HG02798 (cell line): ENCODE results near the gene DUT.
"Not testable (repeated sequence)": the region's sequence is repeated elsewhere in the genome, so short reads cannot be mapped to it uniquely, and the experiment has no call there.

Source experiments
- ATAC-seq: cut with Tn5 transposase; IDR thresholded peaks from one replicate; pipeline ENCODE4 v1.9.1; 2021; ENCODE audit warnings: mild to moderate bottlenecking; ENCODE audit not compliant: unreplicated experiment, poor library complexity

The DUT gene

GRCh38 chr15:48326180-48326579 lies 5.0 kb upstream of the DUT start:
- ATAC-seq: not testable (repeated sequence)

GRCh38 chr15:48330105-48330785 lies 984 bp upstream of the DUT start:
- ATAC-seq: no peak

- ATAC-seq: peak; percentile 50
These were observed 790 bp downstream of the DUT start for GRCh38 chr15:48331796-48332641.

GRCh38 chr15:48332642-48333034 lies 1.4 kb downstream of the DUT start:
- ATAC-seq: no peak

- no peak for ATAC-seq
These were observed 2.3 kb downstream of the DUT start for GRCh38 chr15:48333540-48333939.

GRCh38 chr15:48334260-48334659 lies 3.0 kb downstream of the DUT start:
- no peak for ATAC-seq

GRCh38 chr15:48336940-48337339 lies 5.7 kb downstream of the DUT start:
- no peak for ATAC-seq

- no peak for ATAC-seq
These were observed 6.4 kb downstream of the DUT start for GRCh38 chr15:48337607-48338006.

- ATAC-seq: no peak
These were observed 8.9 kb downstream of the DUT start for GRCh38 chr15:48340111-48340510.

- ATAC-seq: no peak
These were observed 12.6 kb downstream of the DUT start for GRCh38 chr15:48343865-48344264.

GRCh38 chr15:48345516-48345915 lies 14.3 kb downstream of the DUT start:
- ATAC-seq: no peak

GRCh38 chr15:48352474-48353072 lies 21.3 kb downstream of the DUT start:
- ATAC-seq: peak; percentile 90

- no peak for ATAC-seq
These were observed 23.6 kb downstream of the DUT start for GRCh38 chr15:48354694-48355303.

GRCh38 chr15:48355377-48355776 lies 24.1 kb downstream of the DUT start:
- peak; percentile 27 for ATAC-seq

GRCh38 chr15:48358229-48359152 lies 27.3 kb downstream of the DUT start:
- peak; percentile 49 for ATAC-seq

- ATAC-seq: no peak
These were observed 29.6 kb downstream of the DUT start for GRCh38 chr15:48360841-48361240.

GRCh38 chr15:48361685-48362084 lies 30.5 kb downstream of the DUT start:
- ATAC-seq: no peak

GRCh38 chr15:48363474-48363873 lies 32.2 kb downstream of the DUT start:
- ATAC-seq: no peak

- ATAC-seq: no peak
These were observed 34.3 kb downstream of the DUT start for GRCh38 chr15:48365575-48365974.
